Activated CD4-positive, alpha-beta T cell treated with anti-CD3 and anti-CD28 coated beads for 36 hours (primary cell): Measurements from ENCODE around the gene TXNDC15. TPM values are rescaled to one million over a fixed set of nuclear protein-coding genes. Genes with fewer than 3 reads are reported as not detected.
"Not testable (repeated sequence)": the region's sequence is repeated elsewhere in the genome, so short reads cannot be mapped to it uniquely, and the experiment has no call there.

Experiments used
- ATAC-seq: fragments of 200-7000 bp; cut with Tn5 transposase; one replicate; pipeline ENCODE4 v1.10.0; 2021; ENCODE audit warnings: mild to moderate bottlenecking, moderate library complexity
- CTCF ChIA-PET: fragments of 350-600 bp; sonication (Branson Sonifier 250); formaldehyde crosslinking; loops from one replicate; lab custom pipeline; 2021; ENCODE audit warnings: antibody characterized with exemption; lab: Charles Lee
- POLR2A ChIA-PET: fragments of 350-600 bp; sonication (Branson Sonifier 250); formaldehyde crosslinking; loops from one replicate; lab custom pipeline; 2021; ENCODE audit warnings: antibody characterized with exemption, inconsistent platforms; lab: Charles Lee
- DNase-seq: peaks from one replicate; pipeline ENCODE4 v3.0.0-alpha.2; 2020
- H3K27ac Mint-ChIP-seq: one replicate; pipeline ENCODE4 v1.8.0; 2021; ENCODE audit warnings: mixed read lengths
- H3K27me3 Mint-ChIP-seq: one replicate; pipeline ENCODE4 v1.8.0; 2021; ENCODE audit warnings: mixed read lengths
- H3K36me3 Mint-ChIP-seq: one replicate; pipeline ENCODE4 v1.8.0; 2021; ENCODE audit warnings: low read depth, mixed read lengths
- H3K4me1 Mint-ChIP-seq: one replicate; pipeline ENCODE4 v1.8.0; 2021; ENCODE audit warnings: mixed read lengths
- H3K4me3 Mint-ChIP-seq: one replicate; pipeline ENCODE4 v1.8.0; 2021; ENCODE audit warnings: mild to moderate bottlenecking, moderate library complexity, mixed read lengths
- H3K9me3 Mint-ChIP-seq: one replicate; pipeline ENCODE4 v1.8.0; 2021; ENCODE audit warnings: low read depth, mixed read lengths
- intact Hi-C, 2 experiments: fragments of 100-400 bp; cut with DNase I in 1 of 2; cut with micrococcal nuclease in 1 of 2; formaldehyde crosslinking; loops; one replicate each; pipeline versions ENCODE4 v1.14.2 to v1.15.1; 2022 to 2024; cut with DNase I, micrococcal nuclease
- total RNA-seq, 2 experiments: library from RNA; stranded (reverse); gene quantifications; one replicate each; pipeline ENCODE4 v1.2.3, GENCODE V29; 2021

TXNDC15 gene
- total RNA-seq, 2 experiments from 2014 or later = 16.6 to 29.1 TPM

GRCh38 chr5:134902071-134902801 is 28.1 kb downstream of the TXNDC15 start:
- H3K27me3 Mint-ChIP-seq = no peaks in the 10 kb centered on the region
- H3K27ac Mint-ChIP-seq = peak overlapping the region; percentile 67
- peaks cover 10% of the 10 kb centered on the region for H3K36me3 Mint-ChIP-seq
- ChIA-PET POLR2A (no interaction called here), CTCF (interaction anchor here (0.6 to 2.3 kb wide), 6 partner anchors 8 to 600 kb away, joined by 3 to 6 read pairs (median 4); partner anchors contain the start of gene C5orf24)
- H3K9me3 Mint-ChIP-seq = no peaks in the 10 kb centered on the region
- H3K4me1 Mint-ChIP-seq = peaks cover 17% of the 10 kb centered on the region
- ATAC-seq (no peak), DNase-seq (no peak)
- H3K4me3 Mint-ChIP-seq = no peak overlapping the region
- intact Hi-C loops = loop anchor here in 1 of 2 experiments (10.0 kb wide), 1 partner anchor 377 kb away; the partner anchor contains the start of gene JADE2

- peak; percentile 97 for DNase-seq
- ChIA-PET POLR2A (interaction anchor here (0.6 to 1.7 kb wide), 8 partner anchors 15 to 166 kb away, joined by 3 to 13 read pairs (median 4); partner anchors contain the start of genes C5orf24, CAMLG, DDX46 and TXNDC15), CTCF (interaction anchor here (0.6 to 2.8 kb wide), 25 partner anchors 9 to 317 kb away, joined by 3 to 12 read pairs (median 5); partner anchors contain the start of genes C5orf24, CAMLG and TXNDC15)
- Mint-ChIP-seq H3K36me3 (peaks cover 9% of the 10 kb centered on the region), H3K27ac (peak within 1 kb of the TSS; percentile 98), H3K4me3 (peak within 1 kb of the TSS; percentile 95), H3K27me3 (no peaks in the 10 kb centered on the region), H3K4me1 (peaks cover 17% of the 10 kb centered on the region), H3K9me3 (no peaks in the 10 kb centered on the region)
- peak; percentile 89 for ATAC-seq
- intact Hi-C loops = loop anchor here (1.0 to 10.0 kb wide), 16 partner anchors 16 to 678 kb away; partner anchors contain the start of genes C5orf24 (in 2 of the 2), CAMLG (in 2 of the 2), DDX46 (in 2 of the 2) and JADE2 (in 1 of the 2)
These were observed 30.6 kb downstream of the TXNDC15 start, which contains the start of gene PCBD2 for GRCh38 chr5:134904610-134905245. PCBD2 (plus strand) TSS chr5:134905131; CDS start chr5:134905140, 9 bp downstream.

- CTCF ChIA-PET = interaction anchor here (0.8 to 3.2 kb wide), 23 partner anchors 9 to 318 kb away, joined by 3 to 12 read pairs (median 5); partner anchors contain the start of genes C5orf24 and TXNDC15
- peaks cover 9% of the 10 kb centered on the region for H3K36me3 Mint-ChIP-seq
- H3K27ac Mint-ChIP-seq = peak overlapping the region; percentile 98
- H3K9me3 Mint-ChIP-seq = no peaks in the 10 kb centered on the region
- POLR2A ChIA-PET = interaction anchor here (0.5 to 1.7 kb wide), 5 partner anchors 8 to 60 kb away, joined by 3 to 13 read pairs (median 4); partner anchors contain the start of genes C5orf24 and TXNDC15
- intact Hi-C loops = loop anchor here (1.0 to 10.0 kb wide), 12 partner anchors 15 to 603 kb away; partner anchors contain the start of genes C5orf24 (in 2 of the 2), CAMLG (in 2 of the 2), DDX46 (in 2 of the 2) and JADE2 (in 1 of the 2)
- ATAC-seq (peak; percentile 21), DNase-seq (peak; percentile 76)
- H3K4me1 Mint-ChIP-seq = peaks cover 17% of the 10 kb centered on the region
- H3K27me3 Mint-ChIP-seq = no peaks in the 10 kb centered on the region
- H3K4me3 Mint-ChIP-seq = peak overlapping the region; percentile 95
These were observed 31.2 kb downstream of the TXNDC15 start for GRCh38 chr5:134905246-134905996.

GRCh38 chr5:134906811-134907210 is 32.6 kb downstream of the TXNDC15 start:
- ATAC-seq = no peak
- ChIA-PET CTCF (interaction anchor here (0.6 to 3.2 kb wide), 10 partner anchors 9 to 902 kb away, joined by 3 to 11 read pairs (median 4); partner anchors contain the start of genes TXNDC15 and VDAC1), POLR2A (interaction anchor here (1.0 to 1.5 kb wide), 3 partner anchors 20 to 61 kb away, joined by 3 to 4 read pairs (median 3); partner anchors contain the start of genes C5orf24 and TXNDC15)
- DNase-seq = no peak
- peaks cover 14% of the 10 kb centered on the region for H3K36me3 Mint-ChIP-seq
- intact Hi-C loops = loop anchor here in 1 of 2 experiments (5.0 to 10.0 kb wide), 2 partner anchors 382 to 490 kb away; partner anchors contain the start of genes JADE2 and MACROH2A1
- no peaks in the 10 kb centered on the region for H3K9me3 Mint-ChIP-seq
- H3K27ac Mint-ChIP-seq = peak overlapping the region; percentile 85
- no peaks in the 10 kb centered on the region for H3K27me3 Mint-ChIP-seq
- peak overlapping the region; percentile 95 for H3K4me3 Mint-ChIP-seq
- H3K4me1 Mint-ChIP-seq = peaks cover 19% of the 10 kb centered on the region

GRCh38 chr5:134910752-134911151 is 36.6 kb downstream of the TXNDC15 start:
- H3K9me3 Mint-ChIP-seq, H3K27ac Mint-ChIP-seq, H3K27me3 Mint-ChIP-seq, H3K4me3 Mint-ChIP-seq, ATAC-seq, DNase-seq, POLR2A ChIA-PET: not testable (repeated sequence)
- peaks cover 12% of the 10 kb centered on the region for H3K36me3 Mint-ChIP-seq
- H3K4me1 Mint-ChIP-seq = peaks cover 10% of the 10 kb centered on the region
- intact Hi-C loops = loop anchor here in 1 of 2 experiments (10.0 kb wide), 2 partner anchors 124 to 284 kb away; partner anchors contain the start of gene PITX1
- CTCF ChIA-PET = interaction anchor here (1.6 kb wide), 1 partner anchor 61 kb away, joined by 4 read pairs; no protein-coding TSS in a partner anchor

GRCh38 chr5:134911285-134912206 is 37.4 kb downstream of the TXNDC15 start:
- Mint-ChIP-seq H3K36me3 (peaks cover 13% of the 10 kb centered on the region), H3K9me3 (no peaks in the 10 kb centered on the region), H3K4me1 (peaks cover 5% of the 10 kb centered on the region), H3K27me3 (no peaks in the 10 kb centered on the region), H3K4me3 (no peak overlapping the region), H3K27ac (peak overlapping the region; percentile 32)
- ATAC-seq = no peak
- ChIA-PET CTCF (interaction anchor here (0.6 to 1.3 kb wide), 2 partner anchors 60 to 781 kb away, joined by 3 read pairs; no protein-coding TSS in a partner anchor), POLR2A (interaction anchor here (0.6 kb wide), 1 partner anchor 693 kb away, joined by 3 read pairs; no protein-coding TSS in a partner anchor)
- intact Hi-C loops = loop anchor here in 1 of 2 experiments (10.0 kb wide), 2 partner anchors 123 to 283 kb away; partner anchors contain the start of gene PITX1
- DNase-seq = no peak

- Mint-ChIP-seq H3K9me3 (no peaks in the 10 kb centered on the region), H3K27me3 (no peaks in the 10 kb centered on the region), H3K4me1 (peaks cover 7% of the 10 kb centered on the region), H3K27ac (no peak overlapping the region), H3K36me3 (peaks cover 21% of the 10 kb centered on the region), H3K4me3 (no peak overlapping the region)
- intact Hi-C loops = loop anchor here in 1 of 2 experiments (10.0 kb wide), 2 partner anchors 122 to 282 kb away; partner anchors contain the start of gene PITX1
- ChIA-PET POLR2A (interaction anchor here (0.6 kb wide), 1 partner anchor 8 kb away, joined by 3 read pairs; no protein-coding TSS in a partner anchor), CTCF (interaction anchor here (0.6 kb wide), 1 partner anchor 413 kb away, joined by 3 read pairs; no protein-coding TSS in a partner anchor)
- ATAC-seq = no peak
- DNase-seq = no peak
These were observed 39.1 kb downstream of the TXNDC15 start for GRCh38 chr5:134913254-134913653.

GRCh38 chr5:134913795-134914194 is 39.6 kb downstream of the TXNDC15 start:
- H3K4me3 Mint-ChIP-seq = no peak overlapping the region
- DNase-seq (no peak), ATAC-seq (peak; percentile 47)
- CTCF ChIA-PET = interaction anchor here (0.6 kb wide), 1 partner anchor 413 kb away, joined by 3 read pairs; no protein-coding TSS in a partner anchor
- H3K4me1 Mint-ChIP-seq = peaks cover 10% of the 10 kb centered on the region
- POLR2A ChIA-PET = interaction anchor here (0.6 kb wide), 1 partner anchor 8 kb away, joined by 3 read pairs; no protein-coding TSS in a partner anchor
- intact Hi-C loops = loop anchor here in 1 of 2 experiments (10.0 kb wide), 2 partner anchors 121 to 281 kb away; partner anchors contain the start of gene PITX1
- H3K27me3 Mint-ChIP-seq = no peaks in the 10 kb centered on the region
- no peak overlapping the region for H3K27ac Mint-ChIP-seq
- H3K9me3 Mint-ChIP-seq = no peaks in the 10 kb centered on the region
- H3K36me3 Mint-ChIP-seq = peaks cover 23% of the 10 kb centered on the region
